HG03469 (cell line): Measurements from ENCODE around the gene TEKT1.
"Not testable (repeated sequence)": the region's sequence is repeated elsewhere in the genome, so short reads cannot be mapped to it uniquely, and the experiment has no call there.

Experiments
- ATAC-seq: cut with Tn5 transposase; IDR thresholded peaks from one replicate; pipeline ENCODE4 v1.9.1; 2021; ENCODE audit warnings: mild to moderate bottlenecking, moderate library complexity, moderate number of reproducible peaks; ENCODE audit not compliant: unreplicated experiment

TEKT1 gene

DNA sequence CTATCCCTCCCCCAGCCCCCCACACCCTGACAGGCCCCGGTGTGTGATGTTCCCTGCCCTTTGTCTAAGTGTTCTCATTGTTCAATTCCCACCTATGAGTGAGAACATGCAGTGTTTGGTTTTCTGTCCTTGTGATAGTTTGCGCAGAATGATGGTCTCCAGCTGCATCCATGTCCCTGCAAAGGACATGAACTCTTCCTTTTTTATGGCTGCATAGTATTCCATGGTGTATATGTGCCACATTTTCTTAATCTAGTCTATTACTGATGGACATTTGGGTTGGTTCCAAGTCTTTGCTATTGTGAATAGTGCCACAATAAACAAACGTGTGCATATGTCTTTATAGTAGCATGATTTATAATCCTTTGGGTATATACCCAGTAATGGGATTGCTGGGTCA is 15.2 kb downstream of the TEKT1 start:
- ATAC-seq: not testable (repeated sequence)

- no peak for ATAC-seq
Measured at GRCh38 chr17:6815775-6816174, 15.8 kb downstream of the TEKT1 start.

- no peak for ATAC-seq
Measured at GRCh38 chr17:6812295-6812694, 19.2 kb downstream of the TEKT1 start.

DNA sequence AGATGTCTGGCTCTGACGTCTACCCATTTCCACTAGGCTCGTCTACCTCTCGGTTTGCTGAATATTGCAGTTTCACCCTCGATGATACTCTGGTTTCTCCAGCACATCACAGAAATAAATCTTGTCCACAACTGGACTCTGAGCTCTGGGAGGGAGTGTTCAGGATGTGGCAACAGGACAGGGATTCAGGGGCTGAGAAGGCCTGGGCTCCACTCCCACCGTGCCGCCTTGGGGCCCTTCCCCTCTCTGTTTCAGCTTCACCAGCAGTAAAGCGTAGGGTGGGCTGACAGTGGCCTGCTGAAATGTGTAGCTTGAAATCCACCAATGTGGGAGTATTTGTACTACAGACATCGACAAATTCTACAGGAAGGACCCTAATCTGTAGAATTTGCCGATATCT is 20.0 kb downstream of the TEKT1 start:
- ATAC-seq: no peak

GRCh38 chr17:6800422-6801027 is 31.0 kb downstream of the TEKT1 start:
- no peak for ATAC-seq

DNA sequence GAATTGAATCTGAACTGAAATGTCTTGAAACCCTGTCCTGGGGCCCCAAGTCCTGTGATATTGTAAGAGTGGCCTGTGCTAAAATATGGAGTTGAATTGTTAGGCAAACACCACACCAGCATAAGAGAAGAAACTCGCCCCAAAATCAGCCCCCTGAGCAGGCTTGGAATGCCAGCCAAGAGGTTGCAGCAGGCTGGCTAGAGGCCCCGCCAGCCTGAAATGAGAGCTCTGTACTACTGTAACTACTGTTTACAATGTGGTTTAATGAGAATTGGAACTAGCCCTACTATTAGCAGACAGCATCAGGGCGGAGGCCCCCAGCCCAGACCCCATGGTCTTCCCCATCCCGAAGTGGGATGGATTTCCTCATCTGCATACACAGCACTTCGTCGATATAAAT is 31.8 kb downstream of the TEKT1 start:
- ATAC-seq: no peak

DNA sequence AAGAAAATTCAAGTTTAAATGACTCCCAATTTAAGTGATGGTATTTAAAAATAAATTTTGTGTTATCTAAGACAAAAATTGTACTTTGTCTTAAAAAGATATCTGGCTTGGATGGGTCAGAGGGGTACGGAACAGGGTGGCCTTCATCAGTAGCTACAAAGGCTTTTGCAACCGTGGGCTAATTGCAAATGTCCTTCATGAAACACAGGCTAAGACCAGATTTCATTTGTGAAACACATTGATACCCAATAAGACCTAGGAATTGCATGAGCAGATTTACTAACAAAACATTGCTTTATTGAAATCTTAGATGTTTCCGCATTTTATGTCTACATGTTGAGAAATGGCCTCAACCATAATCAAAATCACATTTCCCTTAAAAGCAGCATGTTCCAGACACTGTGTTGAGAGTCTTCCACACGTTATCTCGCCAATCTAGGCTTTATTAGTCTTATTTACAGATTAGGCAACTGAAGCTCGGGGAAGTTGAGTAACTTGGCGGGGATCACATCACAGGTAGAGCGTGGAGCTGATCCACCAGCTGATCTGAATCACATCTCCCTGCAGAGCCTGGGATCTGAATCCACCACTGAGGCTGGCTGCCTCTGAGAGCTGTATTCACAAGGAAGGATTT is 33.7 kb downstream of the TEKT1 start:
- ATAC-seq: no peak

DNA sequence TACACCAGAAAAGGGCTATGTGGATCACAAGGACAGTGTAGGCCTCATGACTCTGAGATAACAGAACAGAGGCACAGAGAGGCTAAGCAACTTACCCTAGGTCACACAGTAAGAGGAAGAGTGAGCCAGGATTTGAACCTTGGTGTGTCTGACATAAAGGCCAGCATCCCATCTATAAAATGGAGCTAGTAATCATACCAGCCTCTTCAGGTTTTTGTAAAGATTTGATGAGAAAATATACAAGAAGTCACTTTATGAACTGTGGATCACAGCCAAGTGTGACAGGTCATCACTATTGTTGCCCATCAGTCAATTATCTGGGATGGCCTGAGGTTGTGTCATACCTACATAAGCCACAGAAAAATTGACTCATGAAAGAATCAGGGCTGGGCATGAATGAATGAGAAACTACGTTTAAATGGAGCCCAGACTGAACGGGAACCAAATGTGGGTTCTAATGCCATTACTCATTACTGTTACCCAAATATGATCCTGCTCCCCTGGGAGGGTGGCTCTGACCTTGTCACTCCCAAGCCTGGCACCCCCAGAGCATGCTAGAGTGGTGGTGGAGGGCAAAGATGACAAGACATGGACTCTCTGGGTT is 34.5 kb downstream of the TEKT1 start:
- no peak for ATAC-seq

DNA sequence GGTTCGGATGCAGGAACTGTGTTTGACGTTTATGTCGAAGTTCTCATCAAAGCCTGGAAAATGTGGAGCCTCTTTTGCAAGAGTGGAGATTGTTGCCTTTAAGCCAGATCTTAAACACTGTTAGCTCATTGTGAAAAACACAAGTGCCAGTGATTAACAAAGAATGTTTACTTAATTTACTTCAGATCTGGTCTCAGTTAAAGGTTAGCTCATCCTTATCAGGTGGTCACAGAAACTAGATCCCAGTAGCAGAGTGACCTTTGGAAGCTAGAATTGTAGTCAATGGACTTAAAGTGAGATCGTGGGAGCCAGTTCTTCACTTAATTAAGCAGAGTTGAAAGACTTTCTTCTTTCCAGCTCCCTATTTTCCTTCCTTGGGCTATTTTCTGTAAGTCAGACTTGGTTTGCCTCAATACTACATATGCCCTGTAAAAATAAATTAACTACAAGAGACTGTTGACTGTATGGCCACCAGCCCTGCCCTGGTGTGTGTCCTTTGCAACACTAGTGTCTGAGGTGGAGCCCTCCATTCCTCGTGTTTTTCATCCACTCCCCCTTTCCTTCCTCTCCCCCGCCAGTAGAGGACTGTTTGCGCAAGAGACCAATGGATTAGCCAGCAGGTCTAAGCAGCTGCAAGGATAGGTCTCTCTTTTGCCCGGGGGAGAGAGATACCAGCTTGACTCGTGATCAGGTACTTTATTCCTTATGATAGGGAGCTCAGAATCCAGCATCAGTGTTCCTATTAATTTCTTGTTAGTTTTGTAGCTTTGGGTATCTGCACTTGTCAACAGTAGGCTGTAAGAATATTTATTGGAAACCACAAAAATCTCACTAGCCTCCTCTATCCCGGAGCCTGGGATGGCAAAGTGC is 35.3 kb downstream of the TEKT1 start:
- ATAC-seq: no peak

- ATAC-seq: no peak
Measured at GRCh38 chr17:6793748-6794493, 37.6 kb downstream of the TEKT1 start.

DNA sequence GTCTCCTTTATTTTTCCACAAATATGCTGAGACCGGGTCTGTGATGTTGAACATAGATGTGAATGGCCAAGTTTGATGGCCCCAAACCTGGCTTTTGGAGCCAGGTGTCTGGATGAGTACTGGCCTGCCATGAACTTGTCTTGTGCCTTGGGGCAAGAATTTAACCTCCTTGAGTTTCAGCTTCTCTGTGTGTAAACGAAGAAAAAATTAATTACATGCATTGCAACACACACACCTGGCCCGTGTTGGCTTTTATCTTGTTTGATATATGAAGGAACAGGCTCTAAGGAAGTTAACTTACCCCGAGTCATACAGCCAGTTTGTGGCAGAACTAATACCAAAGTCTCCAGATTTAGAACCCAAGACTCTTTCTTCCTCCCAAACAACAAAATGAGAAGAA is 42.4 kb downstream of the TEKT1 start:
- no peak for ATAC-seq

DNA sequence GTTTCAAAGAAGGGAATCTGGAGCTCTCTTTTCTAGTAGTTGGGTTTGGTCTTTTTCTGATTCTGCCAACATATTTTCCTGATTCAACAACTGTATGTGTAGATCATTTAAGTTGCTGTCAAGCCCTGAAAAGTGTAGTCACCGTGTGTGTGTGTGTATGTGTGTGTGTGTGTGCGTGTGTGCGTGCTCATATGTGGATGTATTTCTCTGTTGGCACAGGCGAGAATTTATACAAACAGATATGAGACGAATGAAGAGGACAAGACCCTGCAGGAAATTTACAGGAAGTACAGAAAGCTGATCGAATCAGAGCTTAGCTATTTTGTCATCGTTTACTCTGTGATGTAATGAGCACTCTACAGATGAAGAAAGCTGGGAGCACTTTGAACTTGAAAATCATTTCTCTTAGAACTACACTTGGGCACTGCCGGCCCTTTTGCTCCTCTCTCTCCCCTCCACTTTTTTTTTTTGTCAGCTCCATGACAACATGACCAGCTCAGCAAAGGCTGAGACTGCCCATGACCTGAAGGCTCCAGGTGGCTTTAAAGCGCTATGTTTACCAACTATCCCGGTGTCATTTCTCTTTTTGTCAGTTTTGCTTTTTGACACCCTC is 44.3 kb downstream of the TEKT1 start:
- no peak for ATAC-seq

GRCh38 chr17:6786618-6787017 is 44.9 kb downstream of the TEKT1 start:
- no peak for ATAC-seq

- no peak for ATAC-seq
Measured at GRCh38 chr17:6782244-6782643, 49.3 kb downstream of the TEKT1 start.

DNA sequence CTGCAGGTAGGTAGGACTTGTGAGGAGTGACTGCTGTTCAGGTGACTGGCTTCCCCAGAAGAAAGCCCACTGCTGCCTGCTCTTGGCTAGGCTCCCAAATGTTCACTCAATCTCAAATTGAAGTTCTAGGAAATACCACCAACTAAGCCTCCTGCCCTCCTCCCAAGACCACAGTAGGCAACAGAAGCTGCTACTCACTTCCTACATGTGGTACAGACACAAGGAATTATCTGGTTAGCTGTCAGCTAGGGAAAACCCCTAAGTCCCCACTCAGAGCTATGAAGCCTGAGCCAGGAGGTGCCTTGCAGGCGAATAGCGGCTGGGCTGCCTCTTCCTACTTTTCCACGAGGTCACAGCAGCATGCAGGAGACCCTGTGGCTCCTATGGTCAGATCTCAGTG is 50.6 kb downstream of the TEKT1 start:
- ATAC-seq: no peak

- ATAC-seq: no peak
Measured at GRCh38 chr17:6780001-6780400, 51.5 kb downstream of the TEKT1 start.

DNA sequence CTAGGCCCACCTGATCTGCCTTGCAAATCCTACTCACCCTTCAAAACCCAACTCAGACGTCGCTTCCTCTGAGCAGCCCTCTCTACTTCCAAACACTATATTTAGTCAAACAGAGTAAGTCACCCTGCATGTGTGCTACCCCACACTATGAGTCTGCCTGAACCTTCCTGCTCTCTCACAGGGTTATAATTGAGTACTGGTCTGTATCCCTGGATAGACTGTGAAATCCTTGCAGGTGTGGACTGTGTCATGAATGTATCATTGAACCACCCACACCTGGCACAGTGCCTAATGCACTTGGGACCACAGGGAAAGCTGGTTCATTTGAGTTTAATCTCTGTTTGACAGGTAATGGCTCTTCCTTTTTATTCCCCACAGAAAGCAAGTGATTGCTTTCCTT is 52.1 kb downstream of the TEKT1 start:
- ATAC-seq: no peak

DNA sequence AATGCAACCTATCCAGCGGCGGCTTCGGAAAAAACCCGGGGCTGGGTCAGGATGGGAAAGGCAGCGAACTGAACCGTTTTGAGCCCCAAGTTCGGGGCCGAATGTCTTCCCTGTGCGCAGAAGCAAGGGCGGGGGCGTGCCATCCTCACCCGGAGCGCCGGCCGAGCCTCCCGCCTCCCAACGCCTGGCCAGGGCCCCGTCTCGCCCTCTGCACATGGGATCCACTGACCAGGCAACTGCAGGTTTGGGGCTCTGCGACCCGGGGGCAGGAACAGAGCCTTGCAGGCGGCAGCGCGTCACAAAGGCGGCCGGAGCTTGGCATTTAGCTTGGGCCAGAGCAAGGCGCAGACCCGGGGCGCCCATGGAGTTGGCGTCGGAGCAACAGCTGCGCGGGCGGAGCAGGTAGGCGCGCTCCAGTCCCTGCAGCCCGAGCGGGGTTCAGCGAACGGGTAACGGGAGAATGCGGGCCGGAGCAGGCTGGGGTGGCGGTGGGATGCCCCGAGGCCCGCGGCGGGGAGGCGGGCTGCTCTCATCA is 55.6 kb downstream of the TEKT1 start, which contains the start of gene FBXO39:
Gene FBXO39 (plus strand): TSS at position 345 of the 535 bp plus-strand sequence. CDS start 3,654 bp downstream, outside the sequence.
- ATAC-seq: no peak

- not testable (repeated sequence) for ATAC-seq
Measured at GRCh38 chr17:6774906-6775305, 56.6 kb downstream of the TEKT1 start.

DNA sequence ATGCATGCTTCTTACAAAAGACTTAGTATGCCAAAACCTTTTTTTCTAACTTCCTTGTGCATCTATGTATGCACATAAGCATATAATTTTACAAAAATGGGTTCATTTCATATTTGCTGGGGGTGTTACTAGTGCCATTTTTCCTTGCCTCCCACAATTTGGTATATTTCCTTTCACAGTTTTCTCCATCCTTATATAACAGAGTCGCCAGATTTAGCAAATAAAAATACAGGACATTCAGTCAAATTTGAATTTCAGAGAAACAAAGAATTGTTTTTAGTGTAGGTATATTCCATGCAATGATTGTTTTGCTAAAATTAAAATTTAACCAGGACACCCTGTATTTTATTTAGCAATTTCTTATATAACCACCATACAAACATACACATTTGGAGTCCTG is 59.5 kb downstream of the TEKT1 start:
- ATAC-seq: no peak
